Epithelial cell of esophagus (primary cell): Measurements from ENCODE around the gene CPNE2.
"Not testable (repeated sequence)": the region's sequence is repeated elsewhere in the genome, so short reads cannot be mapped to it uniquely, and the experiment has no call there.

Source experiments
- DNase-seq: peaks from one replicate; pipeline ENCODE4 v3.0.0; 2010; ENCODE audit warnings: low read depth
- H3K4me3 ChIP-seq: 2 replicates; pipeline ENCODE4 v1.5.1; 2011; ENCODE audit warnings: mild to moderate bottlenecking, low read length, control low read depth
- TF ChIP-seq, protein P1 (sequence below): IDR thresholded peaks from 2 replicates; pipeline ENCODE4 v1.5.1; 2011; ENCODE audit warnings: low read depth, mild to moderate bottlenecking, low read length, control low read depth, inconsistent platforms; ENCODE audit not compliant: insufficient read depth; ENCODE audit errors: missing control alignments

CPNE2 gene

DNA sequence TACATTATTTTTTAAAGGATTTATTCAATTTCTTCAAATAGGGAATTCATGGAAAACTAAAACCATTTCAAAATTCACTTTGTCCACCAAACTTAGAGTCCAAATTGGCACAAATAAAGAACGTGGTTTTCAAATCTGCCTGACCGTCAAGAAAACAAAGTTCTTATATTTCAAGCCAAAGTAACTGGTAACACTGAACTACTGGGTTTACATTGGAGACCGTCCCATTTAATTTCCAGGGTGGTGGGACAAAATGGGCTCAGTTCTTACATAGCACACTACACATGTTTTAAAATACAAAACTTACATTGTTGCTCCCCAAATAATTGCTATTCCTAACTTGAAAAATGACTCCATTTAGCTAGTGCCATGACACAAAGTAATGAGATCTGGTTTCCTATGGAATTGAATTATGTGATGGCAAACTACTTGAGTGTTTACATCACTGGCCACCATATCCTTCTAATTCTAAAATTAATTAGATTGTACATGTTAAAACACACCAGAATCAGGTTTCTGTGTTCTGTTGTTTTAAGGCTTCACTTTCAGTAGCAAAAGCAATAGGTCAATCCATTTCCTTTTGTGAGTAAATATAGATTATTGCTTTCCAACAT lies 86.9 kb downstream of the CPNE2 start:
- no peak for DNase-seq
- TF ChIP-seq, protein P1, sequence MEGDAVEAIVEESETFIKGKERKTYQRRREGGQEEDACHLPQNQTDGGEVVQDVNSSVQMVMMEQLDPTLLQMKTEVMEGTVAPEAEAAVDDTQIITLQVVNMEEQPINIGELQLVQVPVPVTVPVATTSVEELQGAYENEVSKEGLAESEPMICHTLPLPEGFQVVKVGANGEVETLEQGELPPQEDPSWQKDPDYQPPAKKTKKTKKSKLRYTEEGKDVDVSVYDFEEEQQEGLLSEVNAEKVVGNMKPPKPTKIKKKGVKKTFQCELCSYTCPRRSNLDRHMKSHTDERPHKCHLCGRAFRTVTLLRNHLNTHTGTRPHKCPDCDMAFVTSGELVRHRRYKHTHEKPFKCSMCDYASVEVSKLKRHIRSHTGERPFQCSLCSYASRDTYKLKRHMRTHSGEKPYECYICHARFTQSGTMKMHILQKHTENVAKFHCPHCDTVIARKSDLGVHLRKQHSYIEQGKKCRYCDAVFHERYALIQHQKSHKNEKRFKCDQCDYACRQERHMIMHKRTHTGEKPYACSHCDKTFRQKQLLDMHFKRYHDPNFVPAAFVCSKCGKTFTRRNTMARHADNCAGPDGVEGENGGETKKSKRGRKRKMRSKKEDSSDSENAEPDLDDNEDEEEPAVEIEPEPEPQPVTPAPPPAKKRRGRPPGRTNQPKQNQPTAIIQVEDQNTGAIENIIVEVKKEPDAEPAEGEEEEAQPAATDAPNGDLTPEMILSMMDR: no peak
- H3K4me3 ChIP-seq: no peak overlapping the region

DNA sequence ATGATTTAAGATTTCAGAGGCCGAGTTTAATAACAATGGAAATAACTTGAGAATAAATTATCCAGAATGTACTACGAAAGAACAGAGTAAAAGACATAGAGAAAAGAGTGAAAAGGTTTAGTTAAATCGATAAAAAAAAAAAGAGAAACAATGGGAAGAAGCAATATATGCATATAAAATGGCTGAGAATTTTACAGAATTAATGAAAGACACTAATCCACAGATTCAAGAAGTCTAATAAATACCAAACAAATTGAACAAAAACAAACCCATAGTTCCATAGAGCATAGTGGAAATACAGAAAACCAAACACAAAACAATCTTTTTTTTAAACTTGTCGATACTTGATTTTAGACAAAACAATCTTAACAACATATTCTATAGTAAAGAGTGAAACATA lies 91.7 kb downstream of the CPNE2 start:
- no peak overlapping the region for H3K4me3 ChIP-seq
- no peak for DNase-seq
- TF ChIP-seq, protein P1: no peak

DNA sequence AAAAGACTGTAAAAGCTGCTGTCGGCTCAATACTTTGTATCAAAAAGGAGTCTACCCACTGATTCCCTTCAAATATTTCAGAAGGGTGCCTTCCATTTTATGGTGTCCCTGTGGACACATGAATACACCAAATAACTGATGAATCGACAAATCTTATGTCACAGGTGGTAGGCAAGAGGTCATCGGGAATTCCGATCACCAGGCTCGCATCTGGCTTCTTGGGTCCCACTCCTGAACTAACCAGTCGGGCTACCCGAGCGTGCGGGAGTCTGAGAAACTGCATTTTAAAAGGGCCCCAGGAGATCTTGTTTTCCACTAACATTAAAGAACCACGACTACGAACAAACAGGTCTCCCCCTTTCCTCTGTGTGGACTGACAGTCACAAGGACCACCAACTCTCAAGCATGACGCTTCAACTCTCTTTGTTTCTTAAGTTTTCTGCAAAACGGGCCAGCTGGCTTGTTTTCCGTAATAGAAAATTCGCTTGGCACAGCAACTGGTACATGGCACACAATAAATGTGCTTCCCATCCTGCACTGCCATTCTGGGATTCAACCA lies 92.6 kb downstream of the CPNE2 start:
- no peak for DNase-seq
- peak overlapping the region; percentile 94 for H3K4me3 ChIP-seq
- TF ChIP-seq, protein P1: no peak

DNA sequence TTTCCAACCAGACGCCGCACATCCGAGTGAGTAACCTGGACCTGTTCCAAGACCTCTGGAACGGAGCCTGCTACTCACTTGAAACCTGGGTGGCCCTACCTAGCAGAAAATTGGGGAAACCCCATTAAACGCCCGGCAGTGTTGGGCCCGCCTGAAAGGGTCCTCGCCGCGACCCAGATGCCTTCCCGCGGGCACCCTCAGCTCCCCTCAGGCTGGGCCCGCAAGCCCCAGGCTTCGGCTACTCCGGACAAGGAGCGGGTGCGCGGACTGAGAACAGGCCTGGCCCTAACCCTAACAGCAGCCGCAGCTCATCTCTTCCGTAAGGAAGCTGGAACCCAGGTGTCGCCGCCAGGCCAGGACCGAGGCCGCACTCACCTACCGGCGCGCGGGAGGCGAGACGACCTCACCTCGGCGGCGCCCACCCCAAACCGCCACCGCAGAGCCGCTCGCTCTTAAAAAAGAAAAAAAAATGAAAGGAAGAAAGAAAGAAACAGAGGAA lies 93.1 kb downstream of the CPNE2 start:
- peak overlapping the region; percentile 94 for H3K4me3 ChIP-seq
- TF ChIP-seq, protein P1: no peak
- DNase-seq: peak; percentile 81

DNA sequence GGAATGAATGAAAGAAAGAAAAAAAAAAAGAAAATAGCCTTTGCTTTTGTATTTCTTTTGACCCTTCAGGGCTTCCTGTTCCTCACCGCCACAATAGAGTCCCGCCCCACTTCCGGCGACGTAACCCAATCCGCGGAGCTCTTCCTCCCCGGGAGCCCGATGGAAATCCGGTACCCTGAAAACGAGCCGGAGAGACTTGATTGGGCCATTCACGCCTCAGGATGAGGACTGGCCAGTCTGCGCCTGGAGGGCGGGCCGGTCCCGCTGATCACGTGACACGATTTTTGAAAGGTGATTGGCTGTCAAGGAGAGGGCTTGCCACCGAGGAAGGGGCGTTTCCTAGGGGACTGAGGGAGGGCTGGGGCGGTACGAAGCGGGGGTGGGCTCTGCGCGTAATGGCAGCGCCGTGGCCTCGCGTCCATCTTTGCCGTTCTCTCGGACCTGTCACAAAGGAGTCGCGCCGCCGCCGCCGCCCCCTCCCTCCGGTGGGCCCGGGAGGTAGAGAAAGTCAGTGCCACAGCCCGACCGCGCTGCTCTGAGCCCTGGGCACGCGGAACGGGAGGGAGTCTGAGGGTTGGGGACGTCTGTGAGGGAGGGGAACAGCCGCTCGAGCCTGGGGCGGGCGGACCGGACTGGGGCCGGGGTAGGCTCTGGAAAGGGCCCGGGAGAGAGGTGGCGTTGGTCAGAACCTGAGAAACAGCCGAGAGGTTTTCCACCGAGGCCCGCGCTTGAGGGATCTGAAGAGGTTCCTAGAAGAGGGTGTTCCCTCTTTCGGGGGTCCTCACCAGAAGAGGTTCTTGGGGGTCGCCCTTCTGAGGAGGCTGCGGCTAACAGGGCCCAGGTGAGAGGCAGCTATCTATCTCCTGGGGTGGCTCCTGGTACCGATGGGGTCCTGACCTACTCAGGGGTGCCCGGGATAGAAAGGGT lies 93.8 kb downstream of the CPNE2 start, which contains the start of the genes PSME3IP1 and RSPRY1:
PSME3IP1 (minus strand) TSS at position 95 of the 927 bp plus-strand sequence. CDS start 12,185 bp downstream, outside the sequence.
RSPRY1 (plus strand) TSS at position 385 of the 927 bp plus-strand sequence. CDS start 18,330 bp downstream, outside the sequence.
- TF ChIP-seq, protein P1: no peak
- peak; percentile 100 for DNase-seq

DNA sequence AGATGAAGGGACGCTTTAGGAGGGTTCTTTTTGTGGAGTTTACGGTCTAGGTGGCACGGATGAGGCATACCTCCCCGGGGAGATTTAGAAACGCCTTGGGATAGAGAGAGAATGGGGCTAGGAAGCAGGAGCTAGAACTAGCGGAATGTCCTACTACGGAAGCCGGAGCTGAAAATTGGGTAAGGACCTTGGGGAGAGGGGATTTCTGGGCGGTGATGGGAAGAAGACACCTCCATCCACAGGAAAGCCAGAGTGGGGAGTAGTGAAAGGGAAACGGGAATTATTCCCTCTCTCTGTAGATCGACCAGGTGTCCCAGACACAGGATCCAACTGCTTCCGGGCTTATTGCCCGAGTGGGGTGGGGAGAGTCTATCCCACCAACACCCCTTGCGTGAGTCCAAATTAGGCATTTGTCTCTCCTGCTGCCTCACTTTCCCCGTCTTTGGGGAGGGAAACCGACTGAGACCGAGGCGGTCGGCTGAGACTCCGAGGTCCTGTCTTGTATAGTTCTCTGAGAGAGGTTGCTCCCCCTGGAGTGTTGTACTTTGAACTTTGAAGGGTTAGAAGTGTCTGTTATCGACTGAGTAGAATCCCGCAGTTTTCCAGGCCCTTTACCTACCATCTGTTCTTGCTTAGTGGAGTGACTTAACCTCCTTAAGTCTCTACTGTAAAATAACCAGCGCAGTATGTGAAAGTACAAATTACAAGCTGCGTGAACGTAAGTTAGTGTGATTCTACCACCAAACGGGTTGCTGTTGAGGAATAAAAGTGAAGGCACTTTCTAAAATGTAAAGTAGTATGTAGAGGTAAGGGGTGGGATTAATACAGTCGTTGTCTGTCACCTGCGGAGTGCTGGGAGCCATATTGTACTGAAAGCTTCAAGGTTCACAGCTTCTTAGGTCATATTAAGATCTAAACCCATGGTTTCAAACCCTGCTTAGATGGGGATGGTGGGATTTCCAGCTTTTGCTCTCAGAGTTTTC lies 94.8 kb downstream of the CPNE2 start:
- peak overlapping the region; percentile 94 for H3K4me3 ChIP-seq
- TF ChIP-seq, protein P1: no peak
- DNase-seq: peak; percentile 36

More for the DNA sequence above, 93.8 kb downstream of the CPNE2 start, which contains the start of the genes PSME3IP1 and RSPRY1:
- peak within 1 kb of the TSS; percentile 94 for H3K4me3 ChIP-seq

DNA sequence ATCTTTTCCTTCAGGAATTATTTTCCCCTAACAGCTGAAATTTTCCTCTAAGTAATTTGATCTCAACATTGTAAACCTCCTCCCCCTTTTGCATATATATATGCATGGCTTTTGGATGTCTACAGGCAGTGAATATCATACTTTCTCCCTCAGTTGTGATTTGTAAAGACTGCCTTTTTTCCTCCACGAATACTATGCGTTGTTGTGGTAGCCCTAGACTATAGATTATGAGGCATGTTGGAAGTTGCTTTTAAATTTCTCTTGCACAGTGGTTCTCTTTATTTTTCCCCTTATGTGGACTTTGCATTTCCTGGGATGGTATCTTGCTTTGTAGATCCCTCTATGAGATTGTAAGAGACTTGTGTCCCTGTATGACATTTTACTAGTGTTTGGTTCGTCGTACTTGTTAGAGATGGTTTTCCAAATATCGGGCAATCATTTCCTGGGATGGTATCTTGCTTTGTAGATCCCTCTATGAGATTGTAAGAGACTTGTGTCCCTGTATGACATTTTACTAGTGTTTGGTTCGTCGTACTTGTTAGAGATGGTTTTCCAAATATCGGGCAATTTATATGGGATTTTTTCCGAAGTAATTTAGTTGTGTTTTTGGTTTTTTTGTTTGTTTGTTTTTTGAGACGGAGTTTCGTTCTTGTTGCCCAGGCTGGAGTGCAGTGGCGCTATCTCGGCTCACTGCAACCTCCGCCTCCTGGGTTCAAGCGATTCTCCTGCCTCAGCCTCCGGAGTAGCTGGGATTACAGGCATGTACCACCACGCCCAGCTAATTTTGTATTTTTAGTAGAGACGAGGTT lies 95.7 kb downstream of the CPNE2 start:
- DNase-seq: not testable (repeated sequence)
- peak overlapping the region; percentile 94 for H3K4me3 ChIP-seq
